Liver (tissue), 9 donors: ENCODE results near the gene MSH3. TPM values are rescaled to one million over a fixed set of nuclear protein-coding genes. Genes with fewer than 3 reads are reported as not detected.

Experiments used
- DNase-seq: peaks from one replicate; pipeline ENCODE4 v3.0.0-alpha.2; 2017; ENCODE audit warnings: low spot score
- H3K27ac ChIP-seq, 2 donors: one replicate each; pipeline ENCODE4 v1.7.0; 2013; ENCODE audit warnings: inconsistent platforms in 2 of 2, low read length in 2 of 2, control low read depth in 1 of 2, low read depth in 1 of 2, mild to moderate bottlenecking in 1 of 2
- H3K27me3 ChIP-seq, 4 donors: one replicate each; pipeline versions ENCODE4 v1.6.1 to v1.7.0; 2013; ENCODE audit warnings: low read length in 3 of 4, inconsistent platforms in 1 of 4, mild to moderate bottlenecking in 1 of 4, moderate library complexity in 1 of 4; ENCODE audit not compliant: control insufficient read depth in 4 of 4, insufficient read depth in 4 of 4
- H3K36me3 ChIP-seq, 4 donors: one replicate each; pipeline versions ENCODE4 v1.6.1 to v1.7.0; 2013; ENCODE audit warnings: low read length in 3 of 4, mild to moderate bottlenecking in 3 of 4, low read depth in 1 of 4, moderate library complexity in 1 of 4; ENCODE audit not compliant: control insufficient read depth in 4 of 4, insufficient read depth in 3 of 4
- H3K4me1 ChIP-seq, 4 donors: one replicate each; pipeline versions ENCODE4 v1.6.1 to v1.7.0; 2013; ENCODE audit warnings: low read length in 3 of 4, mild to moderate bottlenecking in 3 of 4, moderate library complexity in 1 of 4; ENCODE audit not compliant: control insufficient read depth in 4 of 4, insufficient read depth in 4 of 4
- H3K4me3 ChIP-seq, 3 donors: one replicate each; pipeline versions ENCODE4 v1.6.1 to v1.7.0; 2013; ENCODE audit warnings: low read length in 3 of 3, control low read depth in 1 of 3, low read depth in 1 of 3, mild to moderate bottlenecking in 1 of 3
- H3K9ac ChIP-seq, 2 donors: one replicate each; pipeline ENCODE4 v1.7.0; 2013; ENCODE audit warnings: low read length in 2 of 2, mild to moderate bottlenecking in 2 of 2, moderate library complexity in 2 of 2, control low read depth in 1 of 2, low read depth in 1 of 2
- H3K9me3 ChIP-seq, 4 donors: one replicate each; pipeline versions ENCODE4 v1.6.1 to v1.7.0; 2013; ENCODE audit warnings: low read length in 3 of 4; ENCODE audit not compliant: control insufficient read depth in 4 of 4
- ATF3 ChIP-seq: IDR thresholded peaks from 2 replicates; pipeline ENCODE4 v1.6.1; 2016; ENCODE audit warnings: antibody characterized with exemption
- CTCF ChIP-seq: fragments of 150-350 bp; IDR thresholded peaks from 2 replicates; pipeline ENCODE4 v1.5.1; 2017; ENCODE audit warnings: improper control_type of control experiment, low read depth, low read length; ENCODE audit not compliant: missing input control
- EGR1 ChIP-seq, 2 donors: IDR thresholded peaks; 2 replicates each; pipeline ENCODE4 v1.6.1; 2016 to 2018; ENCODE audit warnings: antibody characterized with exemption in 2 of 2, low read depth in 2 of 2
- FOXA1 ChIP-seq: IDR thresholded peaks from 2 replicates; pipeline ENCODE4 v1.6.1; 2016; ENCODE audit warnings: antibody characterized with exemption
- FOXA2 ChIP-seq: IDR thresholded peaks from 2 replicates; pipeline ENCODE4 v1.6.1; 2016; ENCODE audit warnings: antibody characterized with exemption
- GABPA ChIP-seq, 2 donors: IDR thresholded peaks in 1 of 2; conservative IDR thresholded peaks in 1 of 2; 2 replicates each; pipeline ENCODE4 v1.6.1; 2016; ENCODE audit warnings: antibody characterized with exemption in 2 of 2, mild to moderate bottlenecking in 1 of 2, moderate library complexity in 1 of 2
- HNF4G ChIP-seq: IDR thresholded peaks from 2 replicates; pipeline ENCODE4 v1.6.1; 2016; ENCODE audit warnings: antibody characterized with exemption
- JUND ChIP-seq, 2 donors: IDR thresholded peaks; 2 replicates each; pipeline ENCODE4 v1.6.1; 2016; ENCODE audit warnings: antibody characterized with exemption in 2 of 2
- MAX ChIP-seq: IDR thresholded peaks from 2 replicates; pipeline ENCODE4 v1.6.1; 2016; ENCODE audit warnings: antibody characterized with exemption
- NR2F2 ChIP-seq: IDR thresholded peaks from 2 replicates; pipeline ENCODE4 v1.6.1; 2016; ENCODE audit warnings: antibody characterized with exemption
- RAD21 ChIP-seq, 2 donors: IDR thresholded peaks; 2 replicates each; pipeline ENCODE4 v1.6.1; 2016; ENCODE audit warnings: antibody characterized with exemption in 2 of 2, mild to moderate bottlenecking in 2 of 2
- REST ChIP-seq: IDR thresholded peaks from 2 replicates; pipeline ENCODE4 v1.6.1; 2016; ENCODE audit warnings: antibody characterized with exemption, mild to moderate bottlenecking
- RXRA ChIP-seq, 2 donors: IDR thresholded peaks; 2 replicates each; pipeline ENCODE4 v1.6.1; 2017 to 2018; ENCODE audit warnings: antibody characterized with exemption in 2 of 2, mild to moderate bottlenecking in 1 of 2
- SP1 ChIP-seq: IDR thresholded peaks from 2 replicates; pipeline ENCODE4 v1.6.1; 2018; ENCODE audit warnings: antibody characterized with exemption, mild to moderate bottlenecking
- TAF1 ChIP-seq: conservative IDR thresholded peaks from 2 replicates; pipeline ENCODE4 v1.6.1; 2016; ENCODE audit warnings: antibody characterized with exemption, mild to moderate bottlenecking
- YY1 ChIP-seq: IDR thresholded peaks from 2 replicates; pipeline ENCODE4 v1.6.1; 2016; ENCODE audit warnings: antibody characterized with exemption, mild to moderate bottlenecking
- ZBTB33 ChIP-seq: IDR thresholded peaks from 2 replicates; pipeline ENCODE4 v1.6.1; 2016; ENCODE audit warnings: antibody characterized with exemption
- WGBS: extraction: QIAGEN DNeasy Blood & Tissue Kit; methylation state at CpG from one replicate; pipeline ENCODE4 v1.1.7; 2013; 5-methylcytosine and 5-hydroxymethylcytosine counted together
- polyA plus RNA-seq, 2 donors: library from polyadenylated mRNA; stranded (reverse) in 1 of 2; unstranded in 1 of 2; fragments of 200-250 nt in 1 of 2; fragments of >200 nt in 1 of 2; fragmentation: Nextera tagmentation in 1 of 2; extraction: Ambion mirVana in 1 of 2; gene quantifications; one replicate each; pipeline versions ENCODE4 v1.2.1 to v1.2.3, GENCODE V29; 2013 to 2015
- total RNA-seq, 2 donors: library from RNA; depleted of rRNA; stranded (reverse); fragments of >200 nt; gene quantifications; one replicate each; pipeline ENCODE4 v1.2.3, GENCODE V29; 2014
- donor health status: healthy.
- donor health status: healthy.
- donor health status: healthy.
- donor health status: healthy.
- donor health status: healthy.

MSH3 gene
- total and polyA plus RNA-seq, 4 donors: 3.0 to 19.1 (median 7.9) TPM

GRCh38 chr5:80697100-80697499 lies 42.6 kb downstream of the MSH3 start (continued):
- TF ChIP-seq EGR1 (IDR thresholded peaks at IDR 0.05; ENCODE audit: low read depth in 2 of 2): no peak
- no peak for TF ChIP-seq MAX
- no peak for TF ChIP-seq GABPA (IDR thresholded peaks at IDR 0.05 in 1 of 2, conservative IDR thresholded peaks at IDR 0.05 in 1 of 2)
- no peak for TF ChIP-seq ZBTB33
- no peak for TF ChIP-seq TAF1
- no peak for TF ChIP-seq RAD21 (IDR thresholded peaks at IDR 0.05)
- TF ChIP-seq RXRA (IDR thresholded peaks at IDR 0.05): no peak
- TF ChIP-seq HNF4G: no peak

GRCh38 chr5:80698369-80698768 lies 43.9 kb downstream of the MSH3 start:
- Histone ChIP-seq H3K27ac (no peak overlapping the region), H3K36me3 (peaks cover 0 to 4% (median 1%) of the 10 kb centered on the region in 4 donors), H3K4me1 (no peaks in the 10 kb centered on the region), H3K4me3 (no peak overlapping the region), H3K27me3 (no peaks in the 10 kb centered on the region), H3K9ac (no peak overlapping the region), H3K9me3 (no peaks in the 10 kb centered on the region)
- 80% methylated on average over 5 of the region's 5 CpGs for WGBS
- DNase-seq: no peak
- TF ChIP-seq REST: no peak
- no peak for TF ChIP-seq NR2F2
- TF ChIP-seq JUND (IDR thresholded peaks at IDR 0.05): no peak
- TF ChIP-seq HNF4G: no peak
- no peak for TF ChIP-seq FOXA2
- no peak for TF ChIP-seq ATF3
- TF ChIP-seq CTCF: no peak

GRCh38 chr5:80701597-80701996 lies 47.1 kb downstream of the MSH3 start:
- no peak for DNase-seq
- Histone ChIP-seq H3K4me1 (peaks cover 2 to 11% (median 5%) of the 10 kb centered on the region in 4 donors), H3K36me3 (peaks cover 0 to 3% (median 0%) of the 10 kb centered on the region in 4 donors), H3K27me3 (no peaks in the 10 kb centered on the region), H3K4me3 (no peak overlapping the region), H3K9me3 (no peaks in the 10 kb centered on the region), H3K9ac (no peak overlapping the region), H3K27ac (no peak overlapping the region)
- WGBS: 82% methylated on average over 1 of the region's 1 CpG
- TF ChIP-seq FOXA2 (no peak), JUND (IDR thresholded peaks at IDR 0.05) (no peak), REST (no peak), SP1 (no peak), YY1 (no peak), RAD21 (IDR thresholded peaks at IDR 0.05) (no peak), MAX (no peak), ATF3 (no peak), FOXA1 (no peak), RXRA (IDR thresholded peaks at IDR 0.05) (no peak), TAF1 (no peak)
